GM12865 (cell line): ENCODE data around the gene KLHL6.

Source experiments
- DNase-seq: peaks from one replicate; pipeline ENCODE4 v3.0.0; 2010; ENCODE audit warnings: low read depth
- H3K4me3 ChIP-seq: 2 replicates; pipeline ENCODE4 v1.5.1; 2011; ENCODE audit warnings: mild to moderate bottlenecking, low read depth, low read length, control low read depth
- TF ChIP-seq, protein P1 (sequence below): IDR thresholded peaks from 2 replicates; pipeline ENCODE4 v1.5.1; 2011; ENCODE audit warnings: low read length, control low read depth, low read depth, inconsistent platforms; ENCODE audit not compliant: insufficient read depth; ENCODE audit errors: missing control alignments

Gene KLHL6

DNA sequence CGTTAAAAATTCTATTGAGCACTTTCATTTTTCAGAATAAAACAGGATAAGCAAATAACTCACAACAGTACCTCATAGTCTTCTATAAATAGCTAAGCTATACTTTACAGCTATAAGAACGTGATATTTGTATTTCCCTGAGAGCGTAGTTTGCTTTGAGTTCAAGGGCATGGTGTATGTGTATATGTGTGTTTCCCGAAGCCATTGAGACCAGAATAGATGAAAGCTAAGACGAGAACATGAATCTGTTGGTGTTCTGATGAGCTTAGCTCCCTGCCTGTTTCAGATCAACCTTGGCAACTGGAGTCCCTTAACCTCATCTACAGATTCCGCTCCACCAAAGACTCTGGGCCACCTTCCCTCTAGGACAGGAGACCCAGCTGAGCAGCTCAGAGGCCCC lies 67.6 kb downstream of the KLHL6 start:
- H3K4me3 ChIP-seq = no peak overlapping the region
- DNase-seq = no peak
- TF ChIP-seq, protein P1, sequence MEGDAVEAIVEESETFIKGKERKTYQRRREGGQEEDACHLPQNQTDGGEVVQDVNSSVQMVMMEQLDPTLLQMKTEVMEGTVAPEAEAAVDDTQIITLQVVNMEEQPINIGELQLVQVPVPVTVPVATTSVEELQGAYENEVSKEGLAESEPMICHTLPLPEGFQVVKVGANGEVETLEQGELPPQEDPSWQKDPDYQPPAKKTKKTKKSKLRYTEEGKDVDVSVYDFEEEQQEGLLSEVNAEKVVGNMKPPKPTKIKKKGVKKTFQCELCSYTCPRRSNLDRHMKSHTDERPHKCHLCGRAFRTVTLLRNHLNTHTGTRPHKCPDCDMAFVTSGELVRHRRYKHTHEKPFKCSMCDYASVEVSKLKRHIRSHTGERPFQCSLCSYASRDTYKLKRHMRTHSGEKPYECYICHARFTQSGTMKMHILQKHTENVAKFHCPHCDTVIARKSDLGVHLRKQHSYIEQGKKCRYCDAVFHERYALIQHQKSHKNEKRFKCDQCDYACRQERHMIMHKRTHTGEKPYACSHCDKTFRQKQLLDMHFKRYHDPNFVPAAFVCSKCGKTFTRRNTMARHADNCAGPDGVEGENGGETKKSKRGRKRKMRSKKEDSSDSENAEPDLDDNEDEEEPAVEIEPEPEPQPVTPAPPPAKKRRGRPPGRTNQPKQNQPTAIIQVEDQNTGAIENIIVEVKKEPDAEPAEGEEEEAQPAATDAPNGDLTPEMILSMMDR = no peak

DNA sequence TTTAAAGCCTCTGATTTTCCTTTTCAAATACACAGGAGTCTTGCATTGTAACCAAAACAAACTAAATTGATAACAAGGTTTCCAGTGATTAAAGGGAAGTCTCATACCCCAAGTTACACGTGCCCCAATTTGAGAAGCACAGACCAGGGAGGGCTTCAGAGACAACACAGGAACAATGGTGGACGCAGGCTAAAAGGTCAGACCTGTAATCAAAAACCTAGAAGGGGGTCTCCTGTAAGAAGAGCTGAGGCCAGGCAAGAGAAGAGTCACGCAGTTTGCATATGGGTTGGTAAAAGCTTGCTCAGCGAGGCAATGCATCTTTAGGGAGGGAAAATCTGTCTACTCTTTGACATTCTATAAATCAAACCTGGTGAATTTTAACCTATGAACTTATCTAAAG lies 68.5 kb downstream of the KLHL6 start:
- H3K4me3 ChIP-seq = no peak overlapping the region
- no peak for DNase-seq
- TF ChIP-seq, protein P1 = no peak

DNA sequence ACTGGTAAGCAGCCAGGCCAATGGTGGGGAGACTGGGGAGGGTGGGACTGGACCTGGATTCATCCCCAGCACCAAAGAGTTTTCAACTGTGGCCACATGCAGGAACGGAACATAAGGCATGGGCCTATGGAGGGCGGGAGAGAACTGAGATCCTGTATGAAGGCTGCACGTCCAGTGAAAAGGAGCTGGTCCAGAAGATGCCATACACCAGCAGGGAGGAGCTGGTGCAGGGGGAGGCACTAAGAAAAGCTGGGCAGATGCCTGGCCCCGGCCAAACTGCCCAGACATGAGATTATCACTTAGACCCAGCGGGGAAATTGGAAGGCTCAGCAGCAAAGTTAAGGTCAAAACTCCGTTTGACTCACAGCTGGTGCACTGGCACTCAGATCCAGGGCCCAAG lies 69.0 kb downstream of the KLHL6 start:
- H3K4me3 ChIP-seq = no peak overlapping the region
- no peak for DNase-seq
- TF ChIP-seq, protein P1 = no peak

DNA sequence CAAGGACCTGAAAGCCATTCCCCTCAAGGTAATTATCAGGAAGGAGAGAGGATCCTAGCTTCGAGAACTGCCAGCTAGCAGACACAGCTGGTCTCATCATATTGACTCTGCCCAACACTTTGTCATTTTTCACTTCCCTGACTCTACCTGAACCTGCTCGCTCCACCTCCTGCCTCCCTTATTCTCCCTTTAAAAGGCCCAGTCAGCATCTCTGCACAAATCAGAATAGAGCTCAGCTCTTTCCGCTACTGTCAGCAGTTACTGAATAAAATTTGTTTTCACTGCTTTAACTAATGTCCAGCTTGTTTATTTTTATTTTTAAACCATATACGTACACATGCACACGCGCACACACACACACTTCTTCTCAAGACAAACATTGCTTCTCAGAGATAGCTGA lies 69.9 kb downstream of the KLHL6 start:
- no peak overlapping the region for H3K4me3 ChIP-seq
- no peak for DNase-seq
- TF ChIP-seq, protein P1 = no peak

DNA sequence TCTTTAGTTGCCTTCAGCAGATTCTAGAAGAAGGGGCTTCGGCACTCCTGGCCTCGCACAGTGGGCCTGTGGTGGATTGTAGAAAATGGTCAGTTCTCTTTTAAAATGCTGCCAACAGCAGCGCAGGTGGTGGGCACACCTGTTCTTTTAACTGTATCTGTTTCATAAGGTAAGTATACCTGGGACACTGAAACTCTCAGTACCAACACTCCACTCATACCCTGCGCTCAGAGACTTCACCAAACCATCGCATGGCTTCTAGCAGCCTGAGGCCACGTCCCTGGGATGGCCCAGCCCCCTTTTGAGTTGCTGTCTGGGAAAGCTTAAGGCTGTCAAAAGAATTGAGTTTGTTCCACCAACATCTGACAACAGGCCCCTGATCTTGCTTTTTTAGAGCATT lies 70.4 kb downstream of the KLHL6 start:
- TF ChIP-seq, protein P1 = no peak
- DNase-seq = no peak
- no peak overlapping the region for H3K4me3 ChIP-seq

DNA sequence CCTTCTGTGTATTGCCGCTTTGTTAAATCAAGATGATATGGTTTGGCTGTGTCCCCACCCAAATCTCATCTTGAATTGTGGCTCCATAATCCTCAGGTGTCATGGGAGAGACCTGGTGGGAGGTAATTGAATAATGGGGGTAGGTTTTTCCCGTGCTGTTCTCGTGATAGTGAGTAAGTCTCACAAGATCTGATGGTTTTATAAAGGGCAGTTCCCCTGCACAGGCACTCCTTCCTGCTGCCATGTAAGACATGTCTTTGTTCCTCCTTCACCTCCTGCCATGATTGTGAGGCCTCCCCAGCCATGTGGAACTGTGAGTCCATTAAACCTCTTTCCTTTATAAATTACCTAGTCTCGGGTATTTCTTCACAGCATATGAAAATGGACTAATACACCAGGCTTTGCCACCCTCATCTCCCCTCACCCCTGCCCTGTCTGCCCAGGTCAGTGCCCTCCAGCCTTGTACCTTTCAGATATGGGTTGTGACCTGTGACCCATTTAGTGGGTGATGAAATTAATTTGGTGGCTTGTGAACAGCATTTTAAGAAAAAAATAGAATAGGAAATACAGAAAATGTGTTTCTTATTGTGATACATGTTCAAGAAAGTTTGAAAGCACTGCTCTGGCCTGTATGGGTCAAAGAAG lies 71.0 kb downstream of the KLHL6 start:
- TF ChIP-seq, protein P1 = no peak

DNA sequence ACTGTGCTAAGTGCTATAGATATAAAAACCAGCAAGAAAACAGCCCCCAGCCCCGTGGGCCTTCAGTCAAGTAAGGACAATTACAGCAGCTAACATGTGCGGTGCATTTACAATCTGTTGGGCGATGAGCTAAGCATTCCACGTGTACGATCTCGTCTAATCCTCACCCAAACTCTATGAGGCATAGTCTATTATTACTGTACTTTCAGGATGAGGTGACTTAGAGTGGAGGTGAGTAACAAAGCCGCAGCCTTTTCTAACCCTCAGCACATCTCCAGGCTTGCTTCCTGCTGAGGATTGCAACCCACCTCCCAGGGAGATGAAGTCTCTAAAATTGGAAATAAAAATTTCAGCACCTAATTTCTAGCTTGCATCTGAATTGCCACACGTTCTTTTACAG lies 73.9 kb downstream of the KLHL6 start:
- TF ChIP-seq, protein P1 = no peak
- no peak for DNase-seq
- no peak overlapping the region for H3K4me3 ChIP-seq

More for the DNA sequence above, 71.0 kb downstream of the KLHL6 start:
- no peak overlapping the region for H3K4me3 ChIP-seq
- no peak for DNase-seq
